ENCODE results near the gene TRAF5.

GRCh38 chr1:211324992-211325775, 1.4 kb upstream of the TRAF5 start:
- TF ChIP-seq CTCF (IDR thresholded peaks at IDR 0.05) = no peak
- TF ChIP-seq POLR2A (IDR thresholded peaks at IDR 0.05) = no peak
